Naive thymus-derived CD4-positive, alpha-beta T cell (primary cell): Measurements from ENCODE around the gene PIGC. TPM values are rescaled to one million over a fixed set of nuclear protein-coding genes. Genes with fewer than 3 reads are reported as not detected.

Source experiments
- ATAC-seq: fragments of 150-1000 bp; cut with Tn5 transposase; 2 replicates; pipeline ENCODE4 v1.10.0; 2021; ENCODE audit warnings: mild to moderate bottlenecking, moderate library complexity
- CTCF ChIA-PET: fragments of 350-600 bp; sonication (Branson Sonifier 250); formaldehyde crosslinking; loops from one replicate; lab custom pipeline; 2021; ENCODE audit warnings: antibody characterized with exemption; lab: Charles Lee
- POLR2A ChIA-PET: fragments of 350-600 bp; sonication (Branson Sonifier 250); formaldehyde crosslinking; loops from one replicate; lab custom pipeline; 2021; ENCODE audit warnings: antibody characterized with exemption, inconsistent platforms; lab: Charles Lee
- DNase-seq, 9 donors: peaks; one replicate each; pipeline versions ENCODE4 v3.0.0 to v3.0.0-alpha.2; 2020 to 2022; ENCODE audit warnings: mixed read lengths in 1 of 9
- H3K27ac ChIP-seq: one replicate; pipeline ENCODE4 v1.7.0; 2013; ENCODE audit warnings: mild to moderate bottlenecking, low read depth, low read length, moderate library complexity
- H3K27me3 ChIP-seq, 2 donors: one replicate each; pipeline ENCODE4 v1.7.0; 2013; ENCODE audit warnings: low read length in 2 of 2, mild to moderate bottlenecking in 2 of 2, moderate library complexity in 2 of 2; ENCODE audit not compliant: control insufficient read depth in 2 of 2, insufficient read depth in 2 of 2
- H3K36me3 ChIP-seq, 3 experiments: 1 replicate in 2 of 3; 2 replicates in 1 of 3; pipeline ENCODE4 v1.7.0; 2013; ENCODE audit warnings: low read length in 3 of 3, mild to moderate bottlenecking in 3 of 3, moderate library complexity in 1 of 3; ENCODE audit not compliant: insufficient read depth in 3 of 3, control insufficient read depth in 2 of 3
- H3K4me1 ChIP-seq, 2 donors: one replicate each; pipeline ENCODE4 v1.7.0; 2013; ENCODE audit warnings: low read length in 2 of 2, mild to moderate bottlenecking in 2 of 2, moderate library complexity in 1 of 2; ENCODE audit not compliant: control insufficient read depth in 2 of 2, insufficient read depth in 2 of 2
- H3K4me3 ChIP-seq: 2 replicates; pipeline ENCODE4 v1.7.0; 2013; ENCODE audit warnings: mild to moderate bottlenecking, low read length
- H3K9me3 ChIP-seq, 3 experiments: 1 replicate in 2 of 3; 2 replicates in 1 of 3; pipeline ENCODE4 v1.7.0; 2013; ENCODE audit warnings: low read length in 3 of 3; ENCODE audit not compliant: control insufficient read depth in 2 of 3
- H3K27ac Mint-ChIP-seq, 9 donors: one replicate each; pipeline ENCODE4 v1.8.0; 2020 to 2022; ENCODE audit warnings: mixed read lengths in 9 of 9, mild to moderate bottlenecking in 8 of 9, moderate library complexity in 5 of 9, inconsistent platforms in 2 of 9
- H3K27me3 Mint-ChIP-seq, 5 donors: one replicate each; pipeline ENCODE4 v1.8.0; 2021 to 2022; ENCODE audit warnings: mixed read lengths in 5 of 5, mild to moderate bottlenecking in 1 of 5
- H3K36me3 Mint-ChIP-seq, 5 donors: one replicate each; pipeline ENCODE4 v1.8.0; 2020 to 2022; ENCODE audit warnings: mixed read lengths in 5 of 5, mild to moderate bottlenecking in 3 of 5, inconsistent platforms in 1 of 5
- H3K4me1 Mint-ChIP-seq, 7 donors: one replicate each; pipeline ENCODE4 v1.8.0; 2020 to 2022; ENCODE audit warnings: mixed read lengths in 7 of 7, mild to moderate bottlenecking in 3 of 7, inconsistent platforms in 1 of 7
- H3K4me3 Mint-ChIP-seq, 10 donors: one replicate each; pipeline ENCODE4 v1.8.0; 2020 to 2022; ENCODE audit warnings: mild to moderate bottlenecking in 10 of 10, mixed read lengths in 10 of 10, moderate library complexity in 6 of 10, inconsistent platforms in 2 of 10
- H3K9me3 Mint-ChIP-seq, 11 donors: one replicate each; pipeline ENCODE4 v1.8.0; 2020 to 2022; ENCODE audit warnings: mixed read lengths in 11 of 11, mild to moderate bottlenecking in 4 of 11, inconsistent platforms in 1 of 11, moderate library complexity in 1 of 11
- intact Hi-C, 2 donors: fragments of 100-400 bp; cut with micrococcal nuclease; formaldehyde crosslinking; loops; one replicate each; pipeline ENCODE4 v1.15.1; 2023
- polyA plus RNA-seq, 2 donors: library from polyadenylated mRNA; unstranded; fragments of 300-500 nt; fragmentation: Illumina TruSeq; gene quantifications; one replicate each; pipeline ENCODE4 v1.2.3, GENCODE V29; 2021
- total RNA-seq, 6 experiments: library from RNA in 5 of 6; stranded (reverse) in 5 of 6; gene quantifications; 1 replicate in 5 of 6; 2 replicates in 1 of 6; pipeline ENCODE4 v1.2.3 and lab custom pipeline; 2021 to 2026

Gene PIGC
- total and polyA plus RNA-seq, 7 experiments from 2014 or later: 21.1 to 142 (median 54.4) TPM

- POLR2A ChIA-PET: interaction anchor here (1.1 kb wide), 1 partner anchor 9 kb away, joined by 3 read pairs; no protein-coding TSS in a partner anchor
Measured at GRCh38 chr1:172460177-172460576, 16.3 kb upstream of the PIGC start.

GRCh38 chr1:172457479-172458130 is 13.7 kb upstream of the PIGC start:
- H3K36me3 Mint-ChIP-seq: no peaks in the 10 kb centered on the region
- H3K9me3 Mint-ChIP-seq: no peaks in the 10 kb centered on the region
- Histone ChIP-seq H3K27me3 (no peaks in the 10 kb centered on the region), H3K4me1 (no peaks in the 10 kb centered on the region), H3K9me3 (no peaks in the 10 kb centered on the region), H3K27ac (no peak overlapping the region), H3K4me3 (no peak overlapping the region), H3K36me3 (no peaks in the 10 kb centered on the region)
- no peak for DNase-seq
- ChIA-PET CTCF (interaction anchor here (0.7 kb wide), 1 partner anchor 280 kb away, joined by 3 read pairs; no protein-coding TSS in a partner anchor), POLR2A (interaction anchor here (0.6 to 1.3 kb wide), 3 partner anchors 14 to 52 kb away, joined by 3 to 6 read pairs (median 4); partner anchors contain the start of gene PIGC)
- intact Hi-C loops: no loop called here
- H3K4me1 Mint-ChIP-seq: peaks cover 0 to 2% (median 0%) of the 10 kb centered on the region in 7 donors
- peaks cover 0 to 41% (median 5%) of the 10 kb centered on the region in 5 donors for H3K27me3 Mint-ChIP-seq
- H3K27ac Mint-ChIP-seq: no peak overlapping the region
- no peak overlapping the region for H3K4me3 Mint-ChIP-seq
- ATAC-seq: no peak

More at GRCh38 chr1:172460177-172460576, 16.3 kb upstream of the PIGC start:
- no peaks in the 10 kb centered on the region for H3K9me3 ChIP-seq
- Mint-ChIP-seq H3K36me3 (no peaks in the 10 kb centered on the region), H3K4me3 (no peak overlapping the region), H3K27ac (no peak overlapping the region), H3K27me3 (peaks cover under 1 to 38% (median 5%) of the 10 kb centered on the region in 5 donors), H3K4me1 (no peaks in the 10 kb centered on the region), H3K9me3 (no peaks in the 10 kb centered on the region)
- no peak overlapping the region for H3K4me3 ChIP-seq
- H3K36me3 ChIP-seq: no peaks in the 10 kb centered on the region
- CTCF ChIA-PET: interaction anchor here (0.9 to 1.7 kb wide), 3 partner anchors 9 to 65 kb away, joined by 3 to 6 read pairs (median 4); partner anchors contain the start of gene PIGC
- H3K27me3 ChIP-seq: no peaks in the 10 kb centered on the region
- DNase-seq (no peak), ATAC-seq (no peak)
- intact Hi-C loops: no loop called here
- H3K27ac ChIP-seq: no peak overlapping the region
- no peaks in the 10 kb centered on the region for H3K4me1 ChIP-seq

GRCh38 chr1:172456344-172456769 is 12.5 kb upstream of the PIGC start:
- Histone ChIP-seq H3K9me3 (no peaks in the 10 kb centered on the region), H3K36me3 (no peaks in the 10 kb centered on the region), H3K4me3 (no peak overlapping the region), H3K27me3 (no peaks in the 10 kb centered on the region), H3K27ac (no peak overlapping the region), H3K4me1 (no peaks in the 10 kb centered on the region)
- peaks cover 0 to 34% (median 5%) of the 10 kb centered on the region in 5 donors for H3K27me3 Mint-ChIP-seq
- ChIA-PET POLR2A (interaction anchor here (0.5 kb wide), 1 partner anchor 1765 kb away, joined by 3 read pairs; no protein-coding TSS in a partner anchor), CTCF (interaction anchor here (0.6 kb wide), 1 partner anchor 655 kb away, joined by 3 read pairs; no protein-coding TSS in a partner anchor)
- intact Hi-C loops: no loop called here
- peaks cover 0 to 4% (median 0%) of the 10 kb centered on the region in 7 donors for H3K4me1 Mint-ChIP-seq
- no peak overlapping the region for H3K4me3 Mint-ChIP-seq
- no peaks in the 10 kb centered on the region for H3K36me3 Mint-ChIP-seq
- DNase-seq: no peak
- H3K9me3 Mint-ChIP-seq: no peaks in the 10 kb centered on the region
- no peak overlapping the region for H3K27ac Mint-ChIP-seq
- ATAC-seq: no peak

GRCh38 chr1:172455451-172455850 is 11.6 kb upstream of the PIGC start:
- intact Hi-C loops: no loop called here
- no peaks in the 10 kb centered on the region for H3K36me3 Mint-ChIP-seq
- ATAC-seq (no peak), DNase-seq (no peak)
- peaks cover 0 to 11% (median 9%) of the 10 kb centered on the region in 7 donors for H3K4me1 Mint-ChIP-seq
- H3K4me1 ChIP-seq: no peaks in the 10 kb centered on the region
- ChIA-PET CTCF (no interaction called here), POLR2A (no interaction called here)
- H3K4me3 Mint-ChIP-seq: no peak overlapping the region
- H3K27me3 ChIP-seq: no peaks in the 10 kb centered on the region
- H3K4me3 ChIP-seq: no peak overlapping the region
- no peaks in the 10 kb centered on the region for H3K9me3 Mint-ChIP-seq
- peaks cover 0 to 28% (median 5%) of the 10 kb centered on the region in 5 donors for H3K27me3 Mint-ChIP-seq
- no peak overlapping the region for H3K27ac ChIP-seq
- no peak overlapping the region for H3K27ac Mint-ChIP-seq
- H3K36me3 ChIP-seq: no peaks in the 10 kb centered on the region
- H3K9me3 ChIP-seq: no peaks in the 10 kb centered on the region

- Mint-ChIP-seq H3K27me3 (peaks cover 0 to 12% (median 5%) of the 10 kb centered on the region in 5 donors), H3K9me3 (no peaks in the 10 kb centered on the region), H3K27ac (no peak overlapping the region), H3K36me3 (no peaks in the 10 kb centered on the region), H3K4me3 (no peak overlapping the region), H3K4me1 (peaks cover 0 to 23% (median 17%) of the 10 kb centered on the region in 7 donors)
- ChIA-PET CTCF (interaction anchor here (0.8 to 1.0 kb wide), 2 partner anchors 9 to 24 kb away, joined by 3 to 4 read pairs; partner anchors contain the start of gene PIGC), POLR2A (no interaction called here)
- no peaks in the 10 kb centered on the region for H3K27me3 ChIP-seq
- no peak overlapping the region for H3K27ac ChIP-seq
- intact Hi-C loops: no loop called here
- DNase-seq (no peak), ATAC-seq (no peak)
- no peaks in the 10 kb centered on the region for H3K9me3 ChIP-seq
- no peaks in the 10 kb centered on the region for H3K36me3 ChIP-seq
- no peaks in the 10 kb centered on the region for H3K4me1 ChIP-seq
- no peak overlapping the region for H3K4me3 ChIP-seq
Measured at GRCh38 chr1:172453607-172454006, 9.7 kb upstream of the PIGC start.

- ChIA-PET CTCF (interaction anchor here (1.0 kb wide), 1 partner anchor 24 kb away, joined by 3 read pairs; no protein-coding TSS in a partner anchor), POLR2A (interaction anchor here (0.6 kb wide), 1 partner anchor 12 kb away, joined by 4 read pairs; no protein-coding TSS in a partner anchor)
- H3K4me3 Mint-ChIP-seq: no peak overlapping the region
Measured at GRCh38 chr1:172453153-172453545, 9.3 kb upstream of the PIGC start.

More at GRCh38 chr1:172453153-172453545, 9.3 kb upstream of the PIGC start:
- intact Hi-C loops: no loop called here
- Mint-ChIP-seq H3K36me3 (no peaks in the 10 kb centered on the region), H3K27ac (no peak overlapping the region), H3K27me3 (peaks cover 0 to 9% (median 5%) of the 10 kb centered on the region in 5 donors), H3K4me1 (peaks cover 0 to 23% (median 17%) of the 10 kb centered on the region in 7 donors), H3K9me3 (no peaks in the 10 kb centered on the region)
- Histone ChIP-seq H3K9me3 (no peaks in the 10 kb centered on the region), H3K4me3 (no peak overlapping the region), H3K27ac (no peak overlapping the region), H3K4me1 (no peaks in the 10 kb centered on the region), H3K36me3 (no peaks in the 10 kb centered on the region), H3K27me3 (no peaks in the 10 kb centered on the region)
- no peak for DNase-seq
- no peak for ATAC-seq
